GM13976 (cell line): ENCODE data around the gene CALML5.

ENCODE experiments used
- DNase-seq: peaks from one replicate; pipeline ENCODE4 v3.0.0; 2012; ENCODE audit warnings: low spot score
- CTCF ChIP-seq: IDR thresholded peaks from 2 replicates; pipeline ENCODE4 v1.5.1; 2012; ENCODE audit warnings: borderline replicate concordance, mild to moderate bottlenecking; ENCODE audit not compliant: insufficient read depth; ENCODE audit errors: extremely low read depth, missing control alignments, control extremely low read depth
- in situ Hi-C: fragments of 300-500 bp; cut with MboI; formaldehyde crosslinking; loops from one replicate; pipeline ENCODE4 v1.12.0; 2022; ENCODE audit warnings: low sequenced_read_pairs, mixed read lengths, inconsistent platforms; ENCODE audit not compliant: unreplicated experiment

Gene CALML5

DNA sequence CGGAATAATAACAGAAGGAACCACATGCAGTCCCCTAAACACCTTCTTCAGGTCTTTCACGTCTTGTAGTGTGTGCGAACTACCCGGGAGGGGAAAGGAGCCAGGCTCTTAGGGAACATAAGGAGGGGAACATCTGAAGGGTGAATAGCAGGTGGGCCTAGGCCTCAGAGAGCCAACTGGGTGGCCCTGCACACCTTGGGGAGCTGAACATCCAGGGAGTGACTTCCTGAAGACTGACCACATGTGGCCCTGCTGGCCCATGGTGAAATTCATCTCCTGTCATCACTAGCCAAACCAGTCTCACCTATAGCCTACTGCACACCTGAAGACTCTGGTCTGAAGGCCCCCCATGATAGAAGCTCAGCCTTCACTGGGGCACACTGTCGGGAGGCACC is 31.0 kb upstream of the CALML5 start:
- TF ChIP-seq CTCF = no peak
- DNase-seq = no peak
- in situ Hi-C loops = no loop called here

GRCh38 chr10:5529702-5530411 is 30.5 kb upstream of the CALML5 start:
- TF ChIP-seq CTCF = no peak
- DNase-seq = no peak
- in situ Hi-C loops = no loop called here

GRCh38 chr10:5528989-5529701 is 29.8 kb upstream of the CALML5 start:
- in situ Hi-C loops = no loop called here
- no peak for DNase-seq
- TF ChIP-seq CTCF = no peak

- in situ Hi-C loops = no loop called here
- no peak for DNase-seq
- TF ChIP-seq CTCF = no peak
Observed at GRCh38 chr10:5527332-5528200, 28.2 kb upstream of the CALML5 start.

DNA sequence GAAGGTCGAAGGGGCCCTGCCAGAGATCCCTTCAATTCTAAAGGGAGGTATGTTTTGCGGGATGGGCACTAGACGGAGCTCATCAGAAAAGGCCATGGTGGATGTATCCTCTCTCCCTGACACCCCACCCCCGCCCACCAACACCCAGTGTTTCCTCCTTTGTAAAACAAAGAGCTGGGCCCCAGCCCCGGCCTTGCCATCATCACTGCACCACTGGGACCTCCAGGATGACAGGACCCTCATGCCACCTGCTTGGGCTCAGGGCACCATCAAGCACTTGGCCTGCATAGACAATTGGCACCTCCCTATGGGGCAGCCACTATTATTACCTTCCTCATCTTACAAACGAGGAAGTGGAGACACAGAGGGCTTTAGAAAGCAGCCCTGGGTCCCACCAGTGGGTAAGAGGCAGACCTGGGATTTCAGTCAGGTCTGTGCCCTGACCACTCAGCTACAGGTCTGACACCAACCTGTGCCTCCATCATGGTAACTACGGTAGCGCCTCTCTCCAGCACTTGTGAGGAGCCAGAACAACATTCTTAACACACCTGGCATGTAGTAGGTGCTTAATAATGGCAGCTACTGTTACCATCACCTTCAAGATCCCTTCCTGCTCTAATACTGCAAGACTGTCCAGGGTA is 27.4 kb upstream of the CALML5 start:
- in situ Hi-C loops = no loop called here
- TF ChIP-seq CTCF = no peak
- DNase-seq = no peak
